C4-2B (cell line): ENCODE measurements around the gene FCN2.

Source experiments
- H3K27ac ChIP-seq: fragments of 450-650 bp; 2 replicates; pipeline ENCODE4 v1.5.1; 2017
- CTCF ChIP-seq: fragments of 450-650 bp; conservative IDR thresholded peaks from 2 replicates; pipeline ENCODE4 v1.5.1; 2017; ENCODE audit warnings: mild to moderate bottlenecking
- ZFX ChIP-seq: fragments of 450-650 bp; IDR thresholded peaks from 2 replicates; pipeline ENCODE4 v1.6.1; 2017

The FCN2 gene

GRCh38 chr9:134880484-134881312 is at the start of gene FCN2:
FCN2 (plus strand) TSS chr9:134880810; CDS start chr9:134880822, 12 bp downstream.
- no peak for TF ChIP-seq CTCF
- TF ChIP-seq ZFX: no peak
- no peak within 1 kb of the TSS for H3K27ac ChIP-seq

- no peak overlapping the region for H3K27ac ChIP-seq
- TF ChIP-seq ZFX: no peak
- no peak for TF ChIP-seq CTCF
Observed at GRCh38 chr9:134830926-134831720, 49.5 kb upstream of the FCN2 start.

- TF ChIP-seq ZFX (no peak), CTCF (no peak)
- no peak overlapping the region for H3K27ac ChIP-seq
Observed at GRCh38 chr9:134832471-134832870, 48.1 kb upstream of the FCN2 start.

- TF ChIP-seq ZFX (no peak), CTCF (no peak)
Observed at GRCh38 chr9:134833294-134833880, 47.2 kb upstream of the FCN2 start.

GRCh38 chr9:134834217-134834956 is 46.2 kb upstream of the FCN2 start:
- no peak overlapping the region for H3K27ac ChIP-seq
- no peak for TF ChIP-seq CTCF
- no peak for TF ChIP-seq ZFX

More at GRCh38 chr9:134833294-134833880, 47.2 kb upstream of the FCN2 start:
- H3K27ac ChIP-seq: no peak overlapping the region

- no peak overlapping the region for H3K27ac ChIP-seq
- TF ChIP-seq CTCF (no peak), ZFX (no peak)
Observed at GRCh38 chr9:134834957-134835419, 45.6 kb upstream of the FCN2 start.
